GM21360 (cell line): Measurements from ENCODE around the gene BMPR1B.

Experiments
- ATAC-seq: cut with Tn5 transposase; IDR thresholded peaks from one replicate; pipeline ENCODE4 v1.9.1; 2021; ENCODE audit warnings: mild to moderate bottlenecking, moderate library complexity; ENCODE audit not compliant: unreplicated experiment

Gene BMPR1B

DNA sequence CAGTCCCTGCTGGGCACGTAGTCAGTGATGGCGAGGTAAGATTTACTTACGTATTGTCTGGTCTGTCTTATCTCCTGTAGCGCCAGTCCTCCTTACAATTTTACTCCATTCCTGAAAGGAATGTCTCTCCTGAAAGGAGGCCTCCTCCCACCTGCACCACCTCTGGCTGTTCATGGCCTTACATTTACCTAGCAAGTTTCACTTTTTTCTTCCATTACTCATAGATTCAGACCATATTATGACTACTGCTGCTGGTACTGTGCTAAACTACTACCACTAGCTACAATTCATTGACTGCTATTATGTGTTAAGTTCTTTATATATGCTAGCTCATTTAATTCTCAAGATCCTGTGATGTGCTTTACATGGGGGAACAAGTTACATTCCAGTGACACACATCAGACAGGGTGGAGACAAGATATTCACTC lies 189.9 kb downstream of the BMPR1B start:
- no peak for ATAC-seq

DNA sequence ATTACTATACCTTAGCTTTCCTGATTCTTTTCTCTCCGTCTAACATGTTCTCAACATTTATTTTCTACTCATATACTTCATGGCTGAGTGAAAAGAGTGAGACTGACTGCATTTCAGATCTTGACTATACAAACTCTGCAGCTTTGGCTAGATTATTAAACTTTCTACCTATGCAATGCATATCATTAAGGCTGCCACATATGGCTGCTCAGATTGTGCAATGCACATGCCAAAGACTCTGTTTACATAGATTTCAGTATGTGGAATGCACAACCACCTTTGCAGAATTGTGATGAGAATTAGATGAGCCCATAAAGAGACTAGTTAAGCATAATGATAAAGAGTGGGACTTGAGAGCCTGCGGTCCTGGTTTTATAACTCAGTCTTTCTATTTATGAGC lies 196.5 kb downstream of the BMPR1B start:
- ATAC-seq = no peak

- no peak for ATAC-seq
Measured at GRCh38 chr4:94957030-94957429, 199.3 kb downstream of the BMPR1B start.

DNA sequence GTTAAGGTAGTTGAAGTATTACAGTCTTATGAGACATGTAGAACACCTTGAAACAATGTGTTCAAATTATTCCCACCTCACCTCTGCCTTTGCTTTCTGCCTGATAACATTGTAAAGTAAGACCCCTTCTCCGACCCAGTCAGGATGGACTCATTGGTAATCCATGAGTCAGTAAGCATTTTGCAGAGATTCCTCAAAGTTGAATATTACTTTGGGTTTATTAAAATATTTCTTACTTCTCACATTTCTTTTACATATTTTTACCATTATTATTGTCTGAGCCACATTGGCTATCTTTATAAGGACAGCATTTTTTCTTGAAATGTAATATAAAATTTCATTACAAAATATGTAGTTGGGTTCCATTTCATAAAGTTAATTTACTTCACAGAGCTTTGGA lies 201.6 kb downstream of the BMPR1B start:
- ATAC-seq = no peak

DNA sequence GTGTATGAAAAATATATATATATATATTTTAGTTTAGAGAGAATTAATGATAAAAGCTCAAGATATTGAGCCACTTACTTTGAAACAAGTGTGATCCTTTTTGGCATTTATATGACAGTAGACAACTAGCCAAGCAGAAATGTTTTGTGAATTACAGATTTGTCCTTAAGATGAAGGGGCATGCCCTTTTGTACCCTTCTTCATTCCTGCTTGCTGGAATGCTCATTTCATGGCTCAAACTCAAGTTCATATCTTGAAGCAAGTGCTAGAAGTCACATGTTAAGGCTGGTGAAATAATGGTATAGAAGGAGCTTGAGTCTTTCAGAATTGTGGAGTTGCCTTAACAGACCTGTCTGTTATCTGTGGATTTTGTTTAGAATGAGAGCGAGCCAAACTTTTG lies 203.0 kb downstream of the BMPR1B start:
- ATAC-seq = no peak

DNA sequence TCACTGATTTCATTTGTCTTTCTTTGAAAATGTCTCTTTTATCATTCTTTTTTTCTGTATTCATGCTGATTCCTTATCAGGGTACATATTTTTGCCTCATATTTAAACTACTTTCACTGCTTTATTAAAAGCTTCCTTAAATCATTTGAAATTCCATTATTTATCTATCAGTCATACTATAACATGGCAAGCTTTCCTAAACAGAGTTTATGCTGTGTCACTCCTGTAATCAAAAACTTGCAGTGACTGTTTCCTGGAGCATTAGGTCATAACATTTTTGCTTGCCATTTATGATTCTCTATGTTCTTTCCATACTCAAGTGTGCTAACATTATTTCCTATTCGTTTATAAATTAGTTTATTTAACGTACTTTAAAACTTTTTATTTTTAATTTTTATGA lies 203.7 kb downstream of the BMPR1B start:
- ATAC-seq = no peak

GRCh38 chr4:94962484-94962883 lies 204.7 kb downstream of the BMPR1B start:
- no peak for ATAC-seq

- no peak for ATAC-seq
Measured at GRCh38 chr4:94965852-94966251, 208.1 kb downstream of the BMPR1B start.

- no peak for ATAC-seq
Measured at GRCh38 chr4:94968493-94968892, 210.7 kb downstream of the BMPR1B start.

- no peak for ATAC-seq
Measured at GRCh38 chr4:94970650-94971049, 212.9 kb downstream of the BMPR1B start.

GRCh38 chr4:94974773-94975172 lies 217.0 kb downstream of the BMPR1B start:
- ATAC-seq = no peak

DNA sequence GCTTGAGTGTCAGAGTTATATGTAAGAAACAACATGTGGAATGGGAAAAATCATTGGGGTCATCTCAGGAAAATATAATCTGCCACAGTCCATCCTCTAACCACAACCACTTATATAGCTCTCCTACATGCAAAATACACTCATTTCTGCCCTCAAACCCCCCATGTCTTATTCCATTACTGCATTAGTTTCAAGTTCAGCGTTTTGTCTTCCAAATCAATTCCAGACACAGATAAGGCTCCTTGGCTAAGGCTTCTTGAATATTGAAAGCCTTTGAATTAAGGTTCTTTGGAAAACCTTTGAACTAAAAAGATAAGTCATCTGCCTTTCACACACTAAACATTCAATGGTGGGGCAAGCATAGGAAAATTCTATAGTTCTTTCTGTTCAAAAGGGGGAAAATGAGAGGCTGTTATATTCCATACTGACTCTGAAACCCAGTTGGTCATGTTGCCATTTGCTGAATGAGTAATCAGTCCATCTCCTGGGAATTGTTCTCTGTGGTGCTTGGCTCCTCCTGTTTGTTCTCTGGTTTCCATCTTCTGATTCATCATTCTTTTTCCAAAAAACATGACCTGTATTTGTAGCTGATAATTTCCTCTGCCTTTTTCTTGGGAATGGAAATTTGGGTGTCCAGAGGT lies 218.7 kb downstream of the BMPR1B start:
- ATAC-seq = no peak

DNA sequence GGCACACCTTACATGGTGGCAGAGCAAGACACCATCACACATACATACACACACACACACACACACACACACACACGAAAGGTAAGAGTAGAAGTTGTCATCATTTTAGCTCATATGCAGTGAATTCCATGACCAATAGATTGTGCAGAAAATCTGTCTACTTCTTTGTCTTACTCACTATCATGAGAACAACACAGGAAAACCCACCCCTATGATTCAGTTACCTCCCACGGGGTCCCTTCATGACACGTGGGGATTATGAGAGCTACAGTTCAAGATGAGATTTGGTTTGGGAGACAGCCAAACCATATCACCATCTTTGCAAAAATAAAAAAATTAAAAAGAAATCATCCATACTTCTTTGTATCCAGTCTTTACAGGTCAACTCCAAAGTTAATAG lies 221.1 kb downstream of the BMPR1B start:
- no peak for ATAC-seq

GRCh38 chr4:94979621-94980020 lies 221.9 kb downstream of the BMPR1B start:
- ATAC-seq = no peak

DNA sequence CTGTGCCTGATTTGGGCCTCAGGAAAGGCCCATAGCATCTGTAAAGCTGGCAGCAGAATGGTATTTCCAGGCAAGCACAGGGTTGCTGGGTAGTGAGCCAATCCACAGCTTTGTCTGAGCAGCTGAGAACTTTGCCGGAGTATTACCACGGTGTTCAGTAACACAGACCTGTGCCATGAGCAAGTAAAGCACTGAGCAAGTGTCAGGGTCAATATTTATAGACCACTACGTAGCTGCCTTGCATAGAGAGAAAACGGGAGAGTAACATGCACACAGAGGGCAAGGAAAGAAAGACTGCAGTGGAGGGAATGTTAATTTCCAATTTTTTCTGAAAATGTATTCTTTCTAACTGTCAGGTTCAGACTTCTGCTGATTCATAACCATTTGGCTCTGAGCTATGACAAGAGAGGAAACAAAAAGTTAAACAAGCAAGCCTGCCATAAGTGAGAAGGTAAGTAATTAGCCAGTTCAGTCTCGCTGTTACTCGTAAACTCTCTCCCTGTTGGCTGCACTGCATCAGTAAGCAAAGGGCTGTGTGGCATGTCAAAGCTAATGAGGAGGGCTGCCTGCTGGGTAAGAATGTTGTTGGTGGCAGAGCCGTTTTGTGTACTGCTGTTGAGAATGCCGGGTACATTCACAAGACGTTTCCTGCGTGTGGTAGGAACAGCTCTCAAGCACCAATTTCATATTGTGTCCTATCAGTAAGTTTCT lies 238.1 kb downstream of the BMPR1B start:
- ATAC-seq = no peak

GRCh38 chr4:95000076-95000648 lies 242.4 kb downstream of the BMPR1B start:
- ATAC-seq = no peak

DNA sequence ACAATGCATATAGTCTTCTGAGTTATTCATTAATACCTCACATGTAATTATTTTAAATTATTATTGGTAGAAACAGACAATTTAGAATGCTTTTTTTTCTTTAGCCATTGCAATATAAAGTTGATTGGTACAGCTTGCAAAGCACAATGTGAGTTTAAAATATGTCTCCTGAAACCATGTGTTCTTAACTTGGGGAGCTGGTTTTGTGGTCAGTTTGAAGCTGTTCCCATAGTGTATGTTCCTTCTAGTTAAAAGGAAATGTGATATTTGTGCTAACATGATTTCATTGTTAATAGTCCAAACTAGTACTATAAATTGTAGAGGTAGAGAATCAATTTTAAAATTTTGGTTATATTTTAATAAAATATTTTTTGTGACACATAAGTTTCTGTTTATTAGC lies 247.2 kb downstream of the BMPR1B start:
- no peak for ATAC-seq

DNA sequence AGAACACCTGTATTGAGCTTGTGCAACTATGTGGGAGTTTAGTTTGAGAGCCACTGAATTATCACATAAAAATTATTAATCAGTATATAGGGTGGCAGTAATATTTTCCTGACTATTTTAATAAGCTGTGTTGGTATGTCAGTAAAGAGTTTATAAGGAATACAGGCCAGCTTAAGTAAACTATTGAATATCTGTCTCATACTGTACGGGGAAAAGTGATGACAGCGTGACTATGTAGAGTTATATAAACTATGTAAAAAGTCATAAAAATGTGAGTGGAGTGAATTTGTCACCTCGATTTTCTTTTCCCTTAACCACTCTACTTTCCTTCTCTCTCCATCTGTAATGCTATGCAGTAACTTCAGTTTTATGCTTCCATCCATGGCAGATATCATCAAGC lies 250.2 kb downstream of the BMPR1B start:
- ATAC-seq = no peak

GRCh38 chr4:95013236-95013635 lies 255.5 kb downstream of the BMPR1B start:
- no peak for ATAC-seq

- no peak for ATAC-seq
Measured at GRCh38 chr4:95014068-95014467, 256.3 kb downstream of the BMPR1B start.

- no peak for ATAC-seq
Measured at GRCh38 chr4:95017305-95018064, 259.7 kb downstream of the BMPR1B start.

DNA sequence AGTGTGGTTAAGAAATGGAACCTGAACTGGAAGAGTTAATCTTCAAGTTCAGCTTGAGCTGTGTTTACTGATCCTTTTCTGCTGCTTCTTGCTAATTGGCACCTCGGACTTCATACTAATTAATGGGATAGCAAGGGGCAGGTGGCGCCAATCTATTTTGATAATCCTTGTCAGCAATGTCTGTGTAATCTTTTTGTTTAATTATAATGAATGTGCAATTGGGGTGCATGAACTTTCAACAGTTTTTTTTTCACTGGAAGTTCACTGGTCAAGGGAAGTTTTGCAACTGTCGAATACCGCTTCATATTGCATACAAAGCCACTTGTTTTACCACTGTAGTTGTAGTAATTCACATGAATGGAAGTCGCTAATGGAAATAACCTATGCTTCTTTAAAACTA lies 261.0 kb downstream of the BMPR1B start:
- ATAC-seq = no peak
